Measurements from ENCODE around the gene PNO1.

Gene PNO1

GRCh38 chr2:68156419-68156818 is 1.3 kb upstream of the PNO1 start:
- H2AFZ ChIP-seq (ENCODE audit: low read length) = peak overlapping the region; percentile 96
- no peaks in the 10 kb centered on the region for H3K9me2 ChIP-seq (replicated peaks; ENCODE audit: low read depth, low read length)
- no peaks in the 10 kb centered on the region for H3K9me3 ChIP-seq (ENCODE audit: insufficient read depth, low read depth, low read length)
- H3F3A ChIP-seq (ENCODE audit: low read depth) = no peaks in the 10 kb centered on the region
- peaks cover 43% of the 10 kb centered on the region for H3K4me1 ChIP-seq (ENCODE audit: insufficient read depth, low read length, poor library complexity, severe bottlenecking)
- H3K4me3 ChIP-seq (ENCODE audit: low read length, poor library complexity, severe bottlenecking) = peak overlapping the region; percentile 91
- no peaks in the 10 kb centered on the region for H4K20me1 ChIP-seq (ENCODE audit: insufficient read depth, low read length, poor library complexity, severe bottlenecking)
- peak overlapping the region; percentile 100 for H3K4me2 ChIP-seq (ENCODE audit: low read depth, low read length, poor library complexity, severe bottlenecking)
- peak overlapping the region; percentile 88 for H3K9ac ChIP-seq (ENCODE audit: low read depth, low read length, poor library complexity, severe bottlenecking)
- peaks cover 11% of the 10 kb centered on the region; the same call in 1 of the 2 replicates for H3K36me3 ChIP-seq (ENCODE audit: insufficient read depth, low read length)
- H3K27me3 ChIP-seq (ENCODE audit: insufficient read depth, low read length, poor library complexity, severe bottlenecking) = no peaks in the 10 kb centered on the region
- H3K79me2 ChIP-seq (ENCODE audit: insufficient read depth, low read length) = peaks cover 41% of the 10 kb centered on the region
- no peak for TF ChIP-seq CTCF (conservative IDR thresholded peaks at IDR 0.05; ENCODE audit: low read length)
- TF ChIP-seq EZH2phosphoT487 (IDR thresholded peaks at IDR 0.05; ENCODE audit: borderline replicate concordance) = no peak

GRCh38 chr2:68157002-68157401 is 686 bp upstream of the PNO1 start:
- no peaks in the 10 kb centered on the region for H3K9me3 ChIP-seq (ENCODE audit: insufficient read depth, low read depth, low read length)
- TF ChIP-seq CTCF (conservative IDR thresholded peaks at IDR 0.05; ENCODE audit: low read length) (no peak), EZH2phosphoT487 (IDR thresholded peaks at IDR 0.05; ENCODE audit: borderline replicate concordance) (no peak)
- peak overlapping the region; percentile 96 for H2AFZ ChIP-seq (ENCODE audit: low read length)
- no peaks in the 10 kb centered on the region for H3K27me3 ChIP-seq (ENCODE audit: insufficient read depth, low read length, poor library complexity, severe bottlenecking)
- peak overlapping the region; percentile 88 for H3K9ac ChIP-seq (ENCODE audit: low read depth, low read length, poor library complexity, severe bottlenecking)
- peak overlapping the region; percentile 100 for H3K4me2 ChIP-seq (ENCODE audit: low read depth, low read length, poor library complexity, severe bottlenecking)
- peaks cover 37% of the 10 kb centered on the region for H3K4me1 ChIP-seq (ENCODE audit: insufficient read depth, low read length, poor library complexity, severe bottlenecking)
- H3K9me2 ChIP-seq (replicated peaks; ENCODE audit: low read depth, low read length) = no peaks in the 10 kb centered on the region
- no peaks in the 10 kb centered on the region for H3F3A ChIP-seq (ENCODE audit: low read depth)
- peaks cover 14% of the 10 kb centered on the region; the same call in 1 of the 2 replicates for H3K36me3 ChIP-seq (ENCODE audit: insufficient read depth, low read length)
- peaks cover 42% of the 10 kb centered on the region for H3K79me2 ChIP-seq (ENCODE audit: insufficient read depth, low read length)
- no peaks in the 10 kb centered on the region for H4K20me1 ChIP-seq (ENCODE audit: insufficient read depth, low read length, poor library complexity, severe bottlenecking)
- H3K4me3 ChIP-seq (ENCODE audit: low read length, poor library complexity, severe bottlenecking) = peak overlapping the region; percentile 91

- Histone ChIP-seq H3K79me2 (ENCODE audit: insufficient read depth, low read length) (peaks cover 42% of the 10 kb centered on the region), H4K20me1 (ENCODE audit: insufficient read depth, low read length, poor library complexity, severe bottlenecking) (no peaks in the 10 kb centered on the region), H3K9me2 (replicated peaks; ENCODE audit: low read depth, low read length) (no peaks in the 10 kb centered on the region), H3F3A (ENCODE audit: low read depth) (no peaks in the 10 kb centered on the region), H3K4me1 (ENCODE audit: insufficient read depth, low read length, poor library complexity, severe bottlenecking) (peaks cover 28% of the 10 kb centered on the region), H3K4me3 (ENCODE audit: low read length, poor library complexity, severe bottlenecking) (peak overlapping the region; percentile 91), H3K9me3 (ENCODE audit: insufficient read depth, low read depth, low read length) (no peaks in the 10 kb centered on the region), H2AFZ (ENCODE audit: low read length) (peak overlapping the region; percentile 96), H3K4me2 (ENCODE audit: low read depth, low read length, poor library complexity, severe bottlenecking) (peak overlapping the region; percentile 100), H3K27me3 (ENCODE audit: insufficient read depth, low read length, poor library complexity, severe bottlenecking) (no peaks in the 10 kb centered on the region), H3K36me3 (ENCODE audit: insufficient read depth, low read length) (peaks cover 21% of the 10 kb centered on the region; the same call in 1 of the 2 replicates), H3K9ac (ENCODE audit: low read depth, low read length, poor library complexity, severe bottlenecking) (peak overlapping the region; percentile 88)
- TF ChIP-seq EZH2phosphoT487 (IDR thresholded peaks at IDR 0.05; ENCODE audit: borderline replicate concordance) (no peak), CTCF (conservative IDR thresholded peaks at IDR 0.05; ENCODE audit: low read length) (no peak)
Observed at GRCh38 chr2:68158134-68158447, 403 bp downstream of the PNO1 start.

All from Loucy (cell line).